ELF-1 (cell line): Measurements from ENCODE around the gene P3H2.

Source experiments
- DNase-seq: peaks from one replicate; pipeline ENCODE4 v3.0.0-alpha.2; 2016; ENCODE audit warnings: low read depth, low spot score

P3H2 gene

DNA sequence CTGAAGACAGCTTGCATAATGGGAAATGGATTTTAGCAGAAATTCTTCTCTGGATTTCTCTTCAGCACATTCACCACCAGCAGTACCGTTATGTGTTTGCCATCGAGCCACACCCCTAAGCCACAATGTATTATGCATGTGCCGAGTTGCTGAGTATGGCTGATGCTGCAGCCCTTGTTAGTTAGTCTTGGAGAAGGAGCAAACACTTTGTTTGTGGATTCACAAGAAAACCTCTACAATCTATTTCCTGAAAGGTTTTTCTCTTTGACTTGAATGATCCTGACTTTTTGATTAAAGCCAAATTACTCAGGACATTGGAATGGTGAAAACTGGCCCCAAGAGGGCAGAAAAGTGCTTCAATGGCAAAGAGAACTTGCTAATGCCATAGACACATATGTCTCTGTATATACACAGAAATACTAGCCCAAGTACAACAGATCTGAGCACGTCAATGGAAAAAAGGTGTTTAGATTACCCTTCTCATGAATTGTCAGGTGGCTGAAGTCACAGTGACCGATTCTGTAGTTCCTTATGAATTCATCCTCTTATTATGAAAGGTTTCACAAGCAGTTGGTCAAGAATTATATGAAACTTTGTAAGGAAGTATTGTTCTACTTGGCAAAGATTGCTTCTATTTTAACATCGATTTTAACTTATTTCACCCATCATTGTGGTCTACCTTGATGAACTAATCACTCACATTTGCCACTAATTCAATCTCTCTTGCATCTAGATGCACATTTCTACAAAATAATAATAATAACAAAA lies 103.0 kb downstream of the P3H2 start:
- DNase-seq: no peak

DNA sequence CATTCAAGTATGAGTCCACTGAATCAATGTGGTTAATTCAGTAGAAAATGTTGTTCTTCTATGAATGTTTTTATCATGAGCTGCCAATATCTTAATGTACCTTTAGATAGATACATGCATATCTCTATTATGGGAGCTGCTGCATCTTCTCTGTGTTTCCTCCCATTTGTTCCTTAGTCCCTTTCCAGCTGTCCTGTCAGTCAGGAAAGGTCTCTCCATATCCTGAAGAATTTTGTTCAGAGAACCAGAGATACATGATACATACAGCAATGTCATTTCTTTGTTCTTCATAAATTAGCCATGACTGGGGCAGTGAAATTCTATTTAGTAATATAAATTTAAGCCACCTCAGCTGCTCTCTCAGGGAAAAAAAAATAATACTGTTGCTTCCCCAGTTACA lies 103.7 kb downstream of the P3H2 start:
- no peak for DNase-seq

DNA sequence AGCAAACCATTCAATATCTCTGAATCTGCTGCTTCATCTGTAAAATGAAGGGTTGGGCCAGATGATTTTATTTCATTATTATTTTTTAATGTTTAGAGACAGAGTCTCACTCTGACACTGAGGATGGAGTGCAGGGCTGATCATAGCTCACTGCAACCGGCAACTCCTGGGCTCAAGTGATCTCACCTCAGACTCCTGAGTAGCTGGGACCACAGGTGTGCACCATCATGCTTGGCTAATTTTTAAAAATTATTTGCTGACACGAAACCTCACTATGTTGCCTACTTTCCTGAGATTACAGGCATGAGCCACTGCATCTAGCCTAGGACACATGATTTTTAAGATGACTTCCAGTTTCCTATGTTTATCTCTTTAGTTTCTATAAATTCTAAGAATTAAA lies 105.8 kb downstream of the P3H2 start:
- no peak for DNase-seq

DNA sequence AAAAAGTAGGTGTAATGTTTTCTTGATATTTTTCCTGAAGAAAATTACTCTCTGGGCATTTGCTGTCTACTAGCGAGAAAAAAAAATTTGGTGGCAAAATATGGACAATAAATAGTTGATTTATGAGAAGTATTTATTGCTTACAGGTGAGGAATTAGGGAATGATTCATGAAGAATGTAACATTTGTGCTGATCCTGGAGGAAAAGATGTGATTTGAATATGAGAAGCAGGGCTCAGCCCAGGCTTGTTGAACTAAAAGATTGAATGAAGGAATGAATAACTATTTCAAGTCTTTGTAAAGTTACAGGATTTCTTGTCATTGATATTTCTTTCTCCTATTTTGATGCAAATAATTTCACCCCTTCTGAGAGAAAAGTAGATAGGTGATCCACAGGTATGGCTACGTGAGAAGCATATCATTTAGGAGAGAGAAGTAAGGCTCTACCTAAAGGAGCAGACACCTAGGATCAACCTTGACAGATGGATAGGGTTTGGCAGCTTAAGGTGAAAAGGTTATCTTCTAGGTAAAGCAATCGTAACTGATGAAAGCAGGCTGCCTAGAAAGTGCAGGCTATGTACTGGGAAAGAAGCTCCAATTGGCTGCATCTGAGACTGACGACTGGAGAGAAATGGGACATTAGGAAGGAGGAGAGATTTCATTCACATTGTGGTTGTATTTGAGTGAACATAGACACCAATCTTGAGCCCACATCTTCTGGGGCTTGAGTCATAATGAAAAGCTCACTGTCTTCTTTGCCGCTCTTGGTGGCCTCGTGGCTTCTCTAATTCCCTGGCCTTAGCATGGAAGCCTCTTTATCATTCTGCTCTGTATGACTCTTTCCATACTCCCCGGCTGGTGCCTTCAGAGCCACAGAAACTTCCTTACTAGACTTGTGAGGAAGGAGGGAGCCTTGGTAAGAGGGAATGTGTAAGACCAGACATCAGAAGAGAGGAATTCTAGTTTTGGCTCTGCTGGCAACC lies 106.5 kb downstream of the P3H2 start:
- DNase-seq: no peak

DNA sequence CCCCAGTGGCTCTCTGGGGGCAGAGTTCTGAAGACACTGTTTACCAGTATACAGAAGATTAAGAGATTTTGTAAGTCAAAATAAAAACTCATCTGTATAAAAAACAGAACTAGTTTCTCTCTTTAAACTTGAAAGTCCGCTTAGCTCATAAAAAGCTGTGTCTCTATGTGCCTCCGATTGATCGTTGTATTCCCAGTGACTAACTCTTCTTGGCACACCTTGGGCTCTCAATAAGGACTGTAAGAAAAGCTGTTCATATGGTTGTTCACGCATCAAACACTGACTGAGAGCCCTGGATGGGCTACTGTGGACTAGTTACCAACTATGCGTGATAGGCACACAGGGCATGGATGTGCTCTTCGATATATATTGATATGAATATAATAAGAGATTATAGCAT lies 107.9 kb downstream of the P3H2 start:
- DNase-seq: no peak

DNA sequence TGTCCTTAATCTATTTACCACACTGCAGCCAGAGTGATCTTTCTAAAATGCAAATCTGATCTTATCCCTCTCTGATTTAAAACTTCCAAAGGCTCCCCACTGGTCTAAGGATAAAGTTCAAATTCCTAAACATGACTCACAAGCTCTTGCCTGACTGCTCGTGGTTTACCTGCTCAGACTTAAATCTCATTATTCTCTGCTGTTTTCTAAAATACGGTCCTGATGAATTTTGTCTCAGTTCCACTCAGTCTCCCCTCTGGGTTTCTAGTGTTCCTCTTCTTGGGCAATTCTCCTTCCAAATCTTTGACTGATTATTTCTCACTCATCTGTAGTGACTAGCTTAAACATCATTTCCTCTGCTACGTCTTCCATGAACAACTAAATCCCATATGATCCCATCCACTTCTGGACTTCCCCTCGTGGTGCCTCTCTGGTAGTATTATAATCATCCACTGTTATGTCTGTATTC lies 108.3 kb downstream of the P3H2 start:
- no peak for DNase-seq

DNA sequence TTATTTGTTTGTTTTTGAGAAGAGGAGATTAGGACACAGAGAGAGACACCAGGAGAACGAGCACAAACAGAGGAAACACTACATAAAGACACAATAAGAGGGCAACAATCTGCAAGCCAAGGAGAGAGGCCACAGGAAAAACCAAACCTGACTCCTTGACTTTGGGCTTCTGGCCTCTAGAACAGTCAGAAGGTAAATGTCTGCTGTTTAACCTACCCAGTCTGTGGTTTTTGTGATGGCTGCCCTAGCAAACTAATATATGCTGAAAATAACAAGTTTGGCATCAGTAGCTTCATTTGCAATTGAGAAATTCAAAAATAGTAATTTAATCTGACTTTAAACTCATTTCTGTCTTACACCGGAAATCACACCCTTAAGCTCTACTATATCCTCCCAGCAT lies 110.2 kb downstream of the P3H2 start:
- DNase-seq: no peak

DNA sequence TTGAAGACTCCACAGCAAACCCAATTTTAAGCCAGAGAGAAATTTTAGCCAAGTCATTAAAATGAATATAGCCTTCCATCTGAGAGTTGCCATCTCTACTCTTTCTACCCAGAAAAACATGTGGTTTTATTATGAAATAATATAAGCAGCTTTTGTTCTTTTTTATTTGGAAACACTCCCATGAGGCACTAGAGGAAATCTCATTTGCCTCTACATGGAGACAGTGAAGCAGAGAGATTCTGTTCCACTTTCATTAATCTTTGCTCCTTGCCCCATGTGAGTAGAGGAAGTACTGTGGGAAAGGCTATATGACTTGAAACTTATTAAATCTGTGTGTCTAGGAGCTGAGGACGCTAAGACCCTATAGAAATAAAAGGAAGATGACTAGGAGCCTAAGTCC lies 111.1 kb downstream of the P3H2 start:
- DNase-seq: no peak

DNA sequence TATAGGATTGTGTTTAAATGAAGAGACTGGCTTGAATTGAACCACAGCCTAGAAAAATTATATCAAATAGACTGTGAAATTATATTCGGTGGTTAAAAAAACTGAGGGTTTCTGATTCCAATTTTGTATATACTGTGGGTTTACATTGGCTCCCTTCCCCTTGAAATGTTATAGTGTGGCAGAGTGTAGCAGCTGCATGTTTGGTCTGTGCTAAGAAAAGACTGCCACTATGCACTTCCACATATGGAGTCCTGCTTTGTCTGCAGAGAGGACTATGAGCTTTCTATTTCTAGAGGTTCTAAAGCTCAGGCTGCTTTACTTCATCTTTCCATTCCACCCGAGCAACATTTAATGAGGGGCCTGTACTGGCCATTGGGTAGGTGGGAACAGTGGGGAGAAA lies 112.3 kb downstream of the P3H2 start:
- no peak for DNase-seq

DNA sequence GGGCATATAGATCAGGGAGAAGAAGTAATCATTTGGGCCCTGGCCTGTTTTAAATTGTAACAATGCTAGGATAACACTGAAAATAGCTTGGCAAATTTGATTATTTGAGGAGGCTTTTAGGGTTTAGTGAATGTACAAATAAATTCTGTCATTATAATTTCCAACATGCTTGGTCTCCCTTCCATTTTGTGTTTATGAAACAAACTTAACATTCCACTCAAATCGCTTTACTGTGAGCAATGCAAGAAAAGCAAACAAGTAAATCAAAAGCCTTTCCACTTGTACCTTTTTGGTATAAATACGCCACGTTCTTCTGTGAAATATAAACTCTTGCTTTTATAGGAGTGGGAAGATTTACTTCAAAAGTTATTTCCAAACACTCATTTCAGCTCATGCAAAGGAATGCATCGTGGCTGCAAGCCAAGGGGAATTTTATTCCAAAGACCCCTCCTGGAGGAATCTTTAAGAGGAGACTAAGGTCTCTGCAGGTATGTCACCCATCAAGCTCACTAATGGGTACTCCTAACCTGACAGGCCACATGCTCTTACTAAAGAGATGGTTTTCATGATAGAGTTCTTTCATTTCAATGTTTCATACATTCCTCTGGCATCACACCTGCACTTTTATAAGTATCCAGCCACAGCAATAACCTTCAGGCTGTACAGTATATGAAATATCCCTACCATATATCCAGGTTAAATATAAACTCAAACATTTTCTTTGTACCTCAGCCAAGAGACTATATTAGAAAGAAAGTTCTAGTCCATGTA lies 115.2 kb downstream of the P3H2 start:
- DNase-seq: no peak

DNA sequence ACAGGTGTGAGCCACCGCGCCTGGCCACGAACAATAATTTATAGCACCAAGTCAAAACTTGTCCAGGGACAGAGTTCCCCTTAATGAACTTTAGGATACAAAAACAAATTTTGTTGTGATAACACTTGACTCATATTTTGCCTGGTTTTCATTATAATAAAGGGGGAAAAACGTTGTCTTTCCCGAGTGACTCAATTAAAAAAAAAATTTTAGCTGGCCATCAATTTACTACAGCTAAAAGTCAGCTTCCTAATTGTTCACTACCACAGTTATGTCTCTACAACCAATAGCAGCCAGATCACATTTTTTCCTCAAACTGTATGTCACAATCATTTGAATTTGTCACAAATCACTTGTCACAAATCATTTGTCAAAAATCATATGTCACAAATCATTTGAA lies 116.0 kb downstream of the P3H2 start:
- DNase-seq: no peak

DNA sequence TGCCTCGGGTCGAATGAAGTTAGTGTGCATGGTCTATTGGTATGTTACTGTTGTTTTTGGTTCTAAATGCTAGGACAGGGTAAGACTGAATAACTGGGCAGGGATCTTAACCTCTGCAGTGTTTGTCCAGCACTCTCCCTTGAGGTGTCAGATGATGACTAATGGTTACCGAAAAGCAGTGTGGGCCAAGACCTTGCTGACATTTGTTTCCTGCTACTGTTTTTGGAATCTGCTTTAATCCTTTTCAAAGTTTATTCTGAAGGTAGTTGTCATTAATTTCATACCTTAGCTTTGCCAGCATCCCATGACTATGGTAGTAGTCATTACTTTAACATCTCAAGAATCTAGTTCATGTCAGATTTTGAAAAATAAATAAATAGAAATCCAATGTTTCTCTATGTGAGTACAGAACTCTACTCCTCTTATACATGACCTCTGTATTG lies 117.0 kb downstream of the P3H2 start:
- DNase-seq: no peak

DNA sequence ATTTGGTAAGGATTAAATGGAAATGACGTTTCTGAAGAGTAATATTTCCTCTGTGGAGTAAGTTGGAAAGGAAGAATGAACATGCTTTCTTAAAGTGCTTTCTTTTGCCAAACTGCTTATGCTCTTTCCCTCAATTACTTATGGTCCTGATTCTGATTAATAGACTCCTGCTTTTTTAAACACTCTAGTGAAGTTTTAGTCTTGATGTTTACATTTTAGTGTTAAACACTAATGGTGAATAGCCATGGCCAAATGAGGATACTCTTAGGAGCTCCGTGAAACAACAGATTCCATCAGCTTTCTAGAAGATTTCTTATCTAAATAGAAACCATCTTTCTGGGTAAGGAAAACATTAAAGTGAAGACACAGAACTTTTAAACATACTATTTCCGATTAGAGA lies 117.6 kb downstream of the P3H2 start:
- DNase-seq: no peak

DNA sequence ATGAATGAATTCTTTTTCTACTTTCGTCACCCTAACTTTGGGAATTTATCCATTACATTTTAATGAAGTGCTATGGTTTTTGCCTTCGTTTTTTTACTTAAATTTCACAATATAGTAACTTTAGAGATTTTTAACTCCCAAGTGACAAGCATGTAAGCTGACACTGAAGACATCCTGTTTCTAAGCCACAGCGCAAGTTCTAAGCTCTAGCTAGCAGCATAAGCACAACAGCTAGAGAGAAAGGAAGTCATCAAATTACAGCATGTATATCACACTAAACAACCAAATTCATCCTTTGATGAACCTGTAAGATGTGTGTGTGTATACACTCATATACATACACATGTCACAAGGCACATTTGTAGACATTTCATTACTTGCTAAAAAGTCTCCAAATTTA lies 119.3 kb downstream of the P3H2 start:
- DNase-seq: no peak

DNA sequence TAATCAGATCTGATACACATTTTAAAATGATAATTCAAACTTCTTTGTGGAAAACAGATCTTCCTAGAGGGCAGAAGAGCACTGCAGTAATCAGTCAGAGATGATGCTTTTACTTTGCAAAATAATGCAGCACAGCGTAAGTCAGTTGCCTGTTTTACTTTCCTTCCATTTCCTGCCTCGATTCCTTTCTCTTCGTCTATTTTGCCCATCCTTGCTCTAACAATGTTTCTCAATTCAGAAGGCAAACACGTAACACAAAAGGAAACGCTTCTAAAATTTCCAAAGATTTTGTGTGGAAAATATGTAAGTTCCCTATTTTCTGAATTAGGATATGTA lies 119.9 kb downstream of the P3H2 start:
- no peak for DNase-seq

DNA sequence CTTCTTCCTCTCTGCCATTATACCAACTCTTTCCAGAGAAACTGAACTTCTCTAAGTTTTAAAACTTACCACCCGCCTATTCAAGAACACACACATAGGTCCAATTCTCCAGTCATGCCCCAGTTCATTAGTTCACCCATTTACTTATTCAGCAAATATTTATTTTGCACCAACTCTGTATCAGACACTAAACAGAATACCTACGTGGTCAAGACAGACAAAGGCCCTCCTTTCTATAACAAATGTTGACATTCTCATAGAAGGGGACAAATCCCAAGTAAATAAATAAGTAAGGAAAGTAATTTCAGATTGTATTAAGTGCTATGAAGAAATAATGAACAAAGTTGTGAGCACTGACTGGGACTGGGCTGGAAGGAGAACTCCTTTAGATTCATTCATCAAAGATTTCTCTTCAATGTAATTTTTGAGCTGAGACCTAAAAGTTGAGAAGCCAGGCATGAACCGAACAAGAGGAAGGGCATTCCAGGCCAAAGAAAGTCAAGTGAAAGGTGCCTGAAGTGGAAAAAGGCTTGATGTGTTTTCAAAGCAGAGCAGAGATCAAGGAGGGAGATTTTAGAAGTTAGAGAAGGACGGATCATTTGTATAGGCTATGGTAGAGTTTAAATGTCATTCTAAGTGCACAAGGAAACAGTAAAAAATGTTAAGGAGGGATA lies 120.4 kb downstream of the P3H2 start:
- no peak for DNase-seq

DNA sequence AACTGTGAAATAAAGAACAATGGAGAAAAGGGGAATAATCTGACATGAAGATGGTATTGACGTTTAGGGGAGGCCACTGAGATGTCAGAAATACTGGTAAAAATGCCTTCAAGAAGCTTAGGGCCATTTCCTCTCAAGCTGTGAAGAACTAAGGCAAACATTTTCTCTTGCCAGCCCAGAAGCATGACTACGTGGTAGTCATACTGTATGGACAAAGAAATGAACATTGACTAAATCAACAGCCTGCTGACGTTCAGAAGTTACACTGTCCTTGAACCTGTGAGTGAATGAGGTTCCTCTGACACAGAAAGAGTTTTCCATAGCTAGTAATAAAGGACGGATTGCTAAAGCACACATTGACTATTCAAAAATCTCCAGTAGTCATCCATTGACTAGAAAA lies 121.0 kb downstream of the P3H2 start:
- no peak for DNase-seq

DNA sequence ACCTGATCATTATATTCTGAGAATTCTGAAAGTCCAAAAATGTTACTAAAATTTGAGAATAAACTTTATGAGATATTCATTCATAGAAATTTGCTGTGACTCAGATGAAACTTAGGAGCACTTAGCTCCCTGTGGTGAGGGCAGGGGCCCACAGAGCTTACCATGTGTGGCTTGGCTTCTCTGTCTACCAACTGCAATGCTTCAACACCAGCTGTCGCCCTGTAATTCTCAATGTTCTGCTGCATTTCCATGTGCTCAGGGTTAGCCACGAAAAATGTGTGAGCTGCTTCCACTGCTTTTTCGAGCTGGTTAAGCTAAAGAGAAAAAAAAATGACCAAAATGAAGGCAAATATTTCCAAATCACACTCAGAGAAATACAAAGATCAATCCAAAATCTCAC lies 125.6 kb downstream of the P3H2 start:
- DNase-seq: peak; percentile 6

DNA sequence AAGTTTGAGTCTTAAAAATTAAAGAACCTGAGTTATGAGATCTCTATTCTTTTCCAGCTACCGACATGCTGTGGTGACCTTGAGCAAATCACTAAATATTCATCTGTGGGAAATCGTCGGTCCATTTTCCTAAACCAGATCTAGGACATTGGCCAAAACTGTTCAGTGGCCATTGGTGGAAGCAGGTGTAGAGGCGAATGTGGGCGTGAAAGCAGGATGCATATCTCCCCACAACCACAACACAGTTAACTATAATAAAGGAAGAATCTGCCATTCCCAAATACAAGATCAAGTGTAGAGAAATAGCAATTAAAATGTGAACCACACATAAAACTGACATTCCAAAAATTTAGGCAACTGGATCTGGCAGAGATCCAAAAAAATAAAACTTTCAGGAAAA lies 129.9 kb downstream of the P3H2 start:
- DNase-seq: no peak

DNA sequence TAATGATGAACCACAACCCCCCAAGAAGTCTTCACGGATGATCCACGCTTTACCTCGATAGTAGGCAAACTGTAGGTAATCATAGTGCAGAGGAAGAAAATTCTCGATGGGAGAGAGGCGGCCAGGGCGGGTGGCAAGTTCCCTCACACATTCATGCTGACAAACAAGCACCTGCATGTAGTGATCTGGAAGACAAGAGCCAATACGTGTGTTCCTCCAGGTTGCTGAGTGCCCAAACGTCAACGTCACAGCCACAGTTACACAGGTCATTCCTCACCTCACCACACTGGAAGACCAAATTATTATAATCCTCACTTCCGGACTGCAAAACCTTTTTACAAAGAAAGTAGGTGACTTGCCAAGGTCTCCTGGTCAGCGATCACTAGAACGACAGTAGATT lies 131.8 kb downstream of the P3H2 start:
- no peak for DNase-seq

DNA sequence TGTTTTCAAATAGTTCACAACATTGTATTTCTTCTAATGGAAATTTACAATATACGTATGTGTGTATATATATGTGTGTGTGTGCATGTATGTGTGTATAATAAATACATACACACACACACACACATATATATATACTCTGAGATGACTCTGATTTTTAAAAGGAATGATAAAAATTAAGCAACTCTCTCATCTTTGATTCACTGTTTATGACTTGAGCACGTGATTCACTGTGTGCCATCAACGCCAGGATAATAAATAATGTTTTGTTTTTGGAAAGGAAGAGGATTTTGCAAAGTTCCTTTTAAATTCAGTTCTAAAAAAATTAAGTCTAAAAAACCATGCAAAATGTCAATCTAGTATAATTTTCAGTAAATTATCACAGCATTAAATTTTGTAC lies 132.4 kb downstream of the P3H2 start:
- DNase-seq: no peak

DNA sequence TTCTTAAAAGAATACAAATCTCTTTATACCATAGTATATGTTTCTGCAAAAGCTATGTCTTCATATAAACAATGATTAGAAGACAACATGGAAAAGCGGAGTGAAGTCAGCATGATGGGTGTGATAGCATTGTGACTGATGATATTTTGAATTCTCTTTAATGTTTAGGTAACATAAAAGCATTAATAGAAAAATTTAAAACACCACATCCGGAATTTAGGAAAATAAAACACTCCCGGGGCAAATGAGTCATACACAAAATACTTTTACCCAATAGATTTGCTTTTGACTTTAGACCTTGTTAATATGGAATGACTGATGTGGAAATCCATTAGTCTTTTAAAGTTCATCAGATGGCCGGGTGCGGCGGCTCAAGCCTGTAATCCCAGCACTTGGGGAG lies 134.7 kb downstream of the P3H2 start:
- DNase-seq: no peak
